Right renal pelvis (tissue), 4 donors: ENCODE results near the gene PLCB3. TPM values are rescaled to one million over a fixed set of nuclear protein-coding genes. Genes with fewer than 3 reads are reported as not detected.

Experiments used
- DNase-seq, 4 donors: peaks; one replicate each; pipeline ENCODE4 v3.0.0-alpha.2; 2013; ENCODE audit warnings: low read depth in 4 of 4, low spot score in 3 of 4, missing footprints in 1 of 4
- polyA plus RNA-seq, 4 donors: library from polyadenylated mRNA; unstranded; fragments of 120-200 nt; gene quantifications; one replicate each; pipeline ENCODE4 v1.2.1, GENCODE V29; 2013; ENCODE audit not compliant: insufficient read length in 4 of 4

PLCB3 gene
- polyA plus RNA-seq, 4 donors, result 12.2 to 15.1 (median 13.8) TPM

- DNase-seq, result no peak
These were observed 65.5 kb downstream of the PLCB3 start for GRCh38 chr11:64316672-64317324.

DNA sequence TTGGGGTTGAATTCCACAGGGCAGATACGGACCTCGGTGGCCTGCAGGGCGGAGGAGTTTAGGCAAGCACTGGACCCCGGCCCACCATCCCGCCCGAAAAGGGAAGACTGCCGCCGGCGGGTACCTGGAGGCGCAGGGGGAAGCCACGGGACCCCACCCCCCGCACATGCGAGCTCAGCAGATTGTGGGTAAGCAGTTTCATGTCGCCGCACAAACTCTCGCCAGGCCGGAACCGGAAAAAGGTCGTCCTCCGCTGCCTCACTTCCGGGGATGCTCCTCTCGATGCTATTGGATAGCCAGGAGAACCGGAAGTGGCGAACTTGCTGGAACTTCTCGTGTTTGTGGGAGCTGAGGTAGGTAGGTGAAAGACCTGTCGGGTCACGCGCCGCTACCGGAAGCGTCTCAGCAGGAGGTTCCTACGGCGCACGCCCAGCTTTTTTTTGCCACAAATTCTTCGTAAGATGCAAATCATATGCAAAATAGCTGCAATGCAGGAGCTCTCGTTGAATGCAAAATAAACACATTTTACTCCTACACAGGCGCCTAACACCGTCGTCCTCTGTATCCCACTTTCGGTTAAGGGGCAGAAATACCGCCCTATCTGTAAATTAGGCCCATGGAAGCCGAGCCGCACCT is 66.1 kb downstream of the PLCB3 start, which contains the start of gene TRMT112:
TSS of gene TRMT112 (minus strand) at position 235 of the 636 bp plus-strand sequence. CDS start at position 202, 33 bp downstream.
- peak; percentile 86 to 96 (median 93) for DNase-seq

DNA sequence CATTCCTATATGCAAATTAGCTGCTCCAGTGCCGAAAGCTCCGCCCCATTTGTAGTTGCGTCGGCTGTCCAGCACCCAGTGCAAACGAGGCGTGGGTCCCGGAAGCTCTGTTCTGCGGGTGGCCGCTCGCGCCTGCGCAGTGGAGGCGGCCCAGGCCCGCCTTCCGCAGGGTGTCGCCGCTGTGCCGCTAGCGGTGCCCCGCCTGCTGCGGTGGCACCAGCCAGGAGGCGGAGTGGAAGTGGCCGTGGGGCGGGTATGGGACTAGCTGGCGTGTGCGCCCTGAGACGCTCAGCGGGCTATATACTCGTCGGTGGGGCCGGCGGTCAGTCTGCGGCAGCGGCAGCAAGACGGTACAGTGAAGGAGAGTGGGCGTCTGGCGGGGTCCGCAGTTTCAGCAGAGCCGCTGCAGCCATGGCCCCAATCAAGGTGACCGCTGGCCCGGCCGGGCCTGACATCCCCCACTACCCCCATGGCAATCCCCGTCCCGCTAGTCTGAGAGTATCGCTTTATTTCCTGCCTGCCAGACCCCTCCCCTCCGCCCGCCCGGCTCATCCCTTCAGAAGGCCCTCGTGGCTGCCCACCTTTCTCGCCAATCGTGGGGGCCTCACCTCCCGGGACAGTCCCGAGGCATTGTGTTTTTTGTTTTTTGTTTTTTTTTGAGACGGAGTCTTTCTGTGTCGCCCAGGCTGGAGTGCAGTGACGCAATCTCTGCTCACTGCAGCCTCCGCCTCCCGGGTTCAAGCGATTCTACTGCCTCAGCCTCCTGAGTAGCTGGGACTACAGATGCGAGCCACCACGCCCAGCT is 66.8 kb downstream of the PLCB3 start, which contains the start of gene PRDX5:
TSS of gene PRDX5 (plus strand) at position 161 of the 805 bp plus-strand sequence. CDS start at position 256, 95 bp downstream.
- DNase-seq, result peak; percentile 88 to 93 (median 90)

Other genes with a start within 250 kb of the PLCB3 start
- gene FLRT1, start 215.6 kb upstream of the PLCB3 start, polyA plus RNA-seq, result 1 to 10 TPM; 2.6 to 4.1 (median 3.1) TPM
- 10 to 100 TPM; 13.6 to 18.9 (median 14.1) TPM for gene MACROD1, start 85.4 kb upstream of the PLCB3 start, polyA plus RNA-seq
- 100 to 1,000 TPM; 188 to 239 (median 197) TPM for gene STIP1, start 65.4 kb upstream of the PLCB3 start, polyA plus RNA-seq
- 1 to 10 TPM; 5.0 to 9.2 (median 5.8) TPM for gene FERMT3, start 44.8 kb upstream of the PLCB3 start, polyA plus RNA-seq
- gene TRPT1, start 25.3 kb upstream of the PLCB3 start, polyA plus RNA-seq, result 10 to 100 TPM; 41.9 to 52.0 (median 44.9) TPM
- 10 to 100 TPM; 20.1 to 31.8 (median 22.9) TPM for gene NUDT22, start 25.3 kb upstream of the PLCB3 start, polyA plus RNA-seq
- 10 to 100 TPM; 62.1 to 75.6 (median 63.9) TPM for gene DNAJC4, start 21.0 kb upstream of the PLCB3 start, polyA plus RNA-seq
- gene VEGFB, start 16.9 kb upstream of the PLCB3 start, polyA plus RNA-seq, result 10 to 100 TPM; 80.7 to 98.7 (median 93.8) TPM
- 100 to 1,000 TPM in 1 of 4 donors, 10 to 100 TPM in 3; 76.2 to 109 (median 85.7) TPM for gene FKBP2, start 10.4 kb upstream of the PLCB3 start, polyA plus RNA-seq
- gene PPP1R14B, start 4.6 kb upstream of the PLCB3 start, polyA plus RNA-seq, result 10 to 100 TPM; 61.9 to 88.4 (median 74.0) TPM
- 10 to 100 TPM; 44.2 to 69.5 (median 49.2) TPM for gene BAD, start 33.1 kb downstream of the PLCB3 start, polyA plus RNA-seq
- gene GPR137, start 34.3 kb downstream of the PLCB3 start, polyA plus RNA-seq, result 10 to 100 TPM; 30.3 to 46.9 (median 35.1) TPM
- under 1 TPM in 1 of 4 donors, not detected in 3; 0.08 TPM for gene KCNK4, start 39.8 kb downstream of the PLCB3 start, polyA plus RNA-seq
- under 1 TPM in 1 of 4 donors, not detected in 3; 0.29 TPM for gene CATSPERZ, start 48.8 kb downstream of the PLCB3 start, polyA plus RNA-seq
- 10 to 100 TPM; 17.9 to 27.7 (median 18.5) TPM for gene ESRRA, start 54.0 kb downstream of the PLCB3 start, polyA plus RNA-seq
- gene TRMT112, start 66.0 kb downstream of the PLCB3 start, polyA plus RNA-seq, result 100 to 1,000 TPM; 214 to 270 (median 239) TPM
- gene PRDX5, start 66.6 kb downstream of the PLCB3 start, polyA plus RNA-seq, result 100 to 1,000 TPM; 183 to 250 (median 192) TPM
- 1 to 10 TPM; 2.1 to 3.2 (median 2.9) TPM for gene CCDC88B, start 88.7 kb downstream of the PLCB3 start, polyA plus RNA-seq
- gene RPS6KA4, start 107.6 kb downstream of the PLCB3 start, polyA plus RNA-seq, result 10 to 100 TPM; 10.5 to 15.4 (median 11.5) TPM